Measurements from ENCODE around the gene SLCO6A1. TPM values are rescaled to one million over a fixed set of nuclear protein-coding genes. Genes with fewer than 3 reads are reported as not detected.

SLCO6A1 gene
- total RNA-seq, 1 donor from 2014 or later, result not detected

GRCh38 chr5:102453716-102454115 is 45.1 kb downstream of the SLCO6A1 start:
- no peak for TF ChIP-seq CTCF (IDR thresholded peaks at IDR 0.05)
- intact Hi-C loops (cut with micrococcal nuclease), result no loop called here
- Mint-ChIP-seq H3K27ac (no peak overlapping the region), H3K4me1 (no peaks in the 10 kb centered on the region), H3K4me3 (no peak overlapping the region), H3K9me3 (no peaks in the 10 kb centered on the region), H3K27me3 (no peaks in the 10 kb centered on the region), H3K36me3 (ENCODE audit: low read depth) (no peaks in the 10 kb centered on the region)
- CTCF ChIA-PET, result no interaction called here
- POLR2A ChIA-PET, result no interaction called here
- DNase-seq, result no peak
- ATAC-seq (ENCODE audit: low read depth), result no peak

GRCh38 chr5:102451082-102451481 is 47.7 kb downstream of the SLCO6A1 start:
- Mint-ChIP-seq H3K27ac (no peak overlapping the region), H3K4me1 (no peaks in the 10 kb centered on the region), H3K27me3 (no peaks in the 10 kb centered on the region), H3K9me3 (no peaks in the 10 kb centered on the region), H3K4me3 (no peak overlapping the region), H3K36me3 (ENCODE audit: low read depth) (no peaks in the 10 kb centered on the region)
- ATAC-seq (ENCODE audit: low read depth) (no peak), DNase-seq (no peak)
- CTCF ChIA-PET, result no interaction called here
- no peak for TF ChIP-seq CTCF (IDR thresholded peaks at IDR 0.05)
- intact Hi-C loops (cut with micrococcal nuclease), result no loop called here
- POLR2A ChIA-PET, result no interaction called here

GRCh38 chr5:102450313-102450990 is 48.3 kb downstream of the SLCO6A1 start:
- intact Hi-C loops (cut with micrococcal nuclease), result no loop called here
- DNase-seq (no peak), ATAC-seq (ENCODE audit: low read depth) (no peak)
- TF ChIP-seq CTCF (IDR thresholded peaks at IDR 0.05), result no peak
- H3K36me3 Mint-ChIP-seq (ENCODE audit: low read depth), result no peaks in the 10 kb centered on the region
- no peaks in the 10 kb centered on the region for H3K9me3 Mint-ChIP-seq
- no peak overlapping the region for H3K27ac Mint-ChIP-seq
- POLR2A ChIA-PET, result no interaction called here
- CTCF ChIA-PET, result no interaction called here
- no peak overlapping the region for H3K4me3 Mint-ChIP-seq
- H3K27me3 Mint-ChIP-seq, result no peaks in the 10 kb centered on the region
- H3K4me1 Mint-ChIP-seq, result no peaks in the 10 kb centered on the region

- no peak overlapping the region for H3K27ac Mint-ChIP-seq
- no peak for ATAC-seq (ENCODE audit: low read depth)
- CTCF ChIA-PET, result no interaction called here
Measured at GRCh38 chr5:102433473-102433872, 65.3 kb downstream of the SLCO6A1 start.

GRCh38 chr5:102421647-102422046 is 77.2 kb downstream of the SLCO6A1 start:
- no peak overlapping the region for H3K27ac Mint-ChIP-seq
- no peak for TF ChIP-seq CTCF (IDR thresholded peaks at IDR 0.05)
- ATAC-seq (ENCODE audit: low read depth) (no peak), DNase-seq (no peak)
- H3K4me1 Mint-ChIP-seq, result no peaks in the 10 kb centered on the region
- CTCF ChIA-PET, result no interaction called here
- H3K27me3 Mint-ChIP-seq, result no peaks in the 10 kb centered on the region
- POLR2A ChIA-PET, result no interaction called here
- H3K36me3 Mint-ChIP-seq (ENCODE audit: low read depth), result no peaks in the 10 kb centered on the region
- intact Hi-C loops (cut with micrococcal nuclease), result no loop called here
- H3K9me3 Mint-ChIP-seq, result peaks cover 16% of the 10 kb centered on the region
- H3K4me3 Mint-ChIP-seq, result no peak overlapping the region

More at GRCh38 chr5:102433473-102433872, 65.3 kb downstream of the SLCO6A1 start:
- TF ChIP-seq CTCF (IDR thresholded peaks at IDR 0.05), result no peak
- POLR2A ChIA-PET, result no interaction called here
- Mint-ChIP-seq H3K4me3 (no peak overlapping the region), H3K9me3 (no peaks in the 10 kb centered on the region), H3K4me1 (no peaks in the 10 kb centered on the region), H3K36me3 (ENCODE audit: low read depth) (no peaks in the 10 kb centered on the region), H3K27me3 (no peaks in the 10 kb centered on the region)
- no peak for DNase-seq
- intact Hi-C loops (cut with micrococcal nuclease), result no loop called here

Measured in activated B cell treated with CpG ODN at 0.5 μM for 24 hours (primary cell).